HCEC 1CT (cell line): Measurements from ENCODE around the gene IL12A.

Experiments used
- DNase-seq: peaks from one replicate; pipeline ENCODE4 v3.0.0-alpha.2; 2017

The IL12A gene

GRCh38 chr3:159988617-159989271 lies at the start of gene IL12A:
TSS of gene IL12A (plus strand) at chr3:159988835.
- DNase-seq: peak; percentile 77

DNA sequence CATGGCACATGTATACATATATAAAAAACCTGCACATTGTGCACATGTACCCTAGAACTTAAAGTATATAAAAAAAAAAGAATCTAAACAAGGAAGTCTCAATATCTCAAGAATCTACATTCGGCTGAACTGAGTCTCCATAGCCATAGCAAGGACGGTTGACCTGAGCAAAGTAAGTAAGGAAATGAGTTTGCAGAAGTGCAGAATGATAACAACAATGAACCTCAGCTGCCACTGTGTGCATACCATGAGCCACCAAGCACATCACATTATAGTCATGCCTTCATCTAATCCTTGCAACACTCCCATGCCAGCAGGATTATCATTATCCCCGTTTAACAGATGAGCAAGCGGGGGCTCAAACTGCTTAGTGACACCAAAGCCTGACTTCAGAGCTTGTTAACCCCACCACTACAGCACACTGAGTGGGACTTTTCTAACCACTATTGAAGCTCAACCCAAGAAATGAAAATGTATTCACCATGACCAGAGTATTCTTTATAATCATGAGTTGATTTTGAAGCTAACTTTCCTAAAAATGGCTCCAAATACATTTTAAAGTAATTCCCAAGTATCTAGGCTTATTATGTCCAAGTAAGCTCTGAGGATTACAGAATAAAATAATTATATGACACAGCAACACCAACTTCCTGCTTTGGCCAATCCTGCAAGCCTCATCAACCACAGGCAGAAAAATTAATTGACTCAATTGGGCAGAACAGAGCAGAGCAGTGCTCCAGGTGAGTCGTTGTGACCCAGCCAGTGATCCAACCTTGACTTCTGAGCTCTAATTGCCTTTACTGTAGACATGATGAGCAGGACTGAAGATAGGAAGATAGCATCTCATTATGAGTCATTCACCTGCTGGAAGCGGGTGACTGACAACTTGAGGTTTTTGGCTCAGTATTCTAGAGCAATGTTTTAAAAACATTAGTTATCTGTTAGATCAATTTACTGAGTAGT lies 47.3 kb upstream of the IL12A start:
- peak; percentile 33 for DNase-seq

GRCh38 chr3:159944781-159945180 lies 43.9 kb upstream of the IL12A start:
- no peak for DNase-seq

DNA sequence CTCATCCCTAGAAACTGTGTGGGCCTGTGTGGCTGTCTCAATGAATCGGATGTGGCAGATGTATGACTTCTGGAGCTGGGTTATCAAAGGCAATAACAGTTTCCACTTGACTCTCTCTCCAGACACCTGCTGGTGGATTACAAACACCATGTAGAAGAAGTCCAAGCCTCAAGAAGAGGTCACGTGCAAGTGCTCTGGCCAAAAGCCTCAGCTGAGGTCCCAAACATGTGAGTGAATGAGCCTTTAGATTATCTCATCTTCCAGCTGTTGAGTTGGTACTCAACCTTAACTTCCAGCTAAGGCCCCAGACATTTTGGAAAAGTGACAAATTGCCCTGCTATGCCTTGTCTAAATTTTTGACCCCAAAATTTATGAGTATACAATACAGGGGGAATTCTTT lies 42.7 kb upstream of the IL12A start:
- no peak for DNase-seq

GRCh38 chr3:159947220-159947619 lies 41.4 kb upstream of the IL12A start:
- peak; percentile 89 for DNase-seq

DNA sequence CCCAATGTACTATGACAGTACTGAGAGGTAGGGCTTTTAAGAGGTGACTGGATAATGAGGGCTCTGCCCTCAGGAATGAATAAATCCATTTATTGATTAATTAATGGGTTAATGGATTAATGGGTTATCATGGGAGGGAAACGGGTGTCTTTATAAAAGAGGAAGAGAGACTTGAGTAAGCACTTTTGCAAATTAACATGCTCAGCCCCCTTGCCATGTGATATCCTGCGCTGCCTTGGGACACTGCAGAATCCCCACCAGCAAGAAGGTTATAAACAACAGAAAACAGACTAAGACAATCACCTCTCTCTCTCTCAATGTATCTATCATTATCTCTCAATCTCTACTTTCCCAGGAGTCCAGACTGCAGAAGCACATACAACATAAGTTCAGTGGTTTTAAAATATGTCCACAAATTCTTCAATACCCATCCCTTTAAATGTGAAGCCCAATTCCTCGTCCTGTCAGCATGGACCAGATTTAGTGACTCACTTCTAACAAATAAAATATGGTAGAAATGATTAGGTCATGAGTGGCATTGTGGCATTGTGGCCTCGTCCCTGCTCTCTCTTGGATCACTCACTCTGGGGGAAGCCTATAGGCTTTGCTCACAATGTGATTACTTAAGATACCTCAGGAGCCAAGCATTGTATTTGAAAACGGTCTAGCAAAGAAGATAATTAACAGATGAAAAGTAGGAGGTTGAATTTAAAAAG lies 40.0 kb upstream of the IL12A start:
- peak; percentile 66 for DNase-seq

DNA sequence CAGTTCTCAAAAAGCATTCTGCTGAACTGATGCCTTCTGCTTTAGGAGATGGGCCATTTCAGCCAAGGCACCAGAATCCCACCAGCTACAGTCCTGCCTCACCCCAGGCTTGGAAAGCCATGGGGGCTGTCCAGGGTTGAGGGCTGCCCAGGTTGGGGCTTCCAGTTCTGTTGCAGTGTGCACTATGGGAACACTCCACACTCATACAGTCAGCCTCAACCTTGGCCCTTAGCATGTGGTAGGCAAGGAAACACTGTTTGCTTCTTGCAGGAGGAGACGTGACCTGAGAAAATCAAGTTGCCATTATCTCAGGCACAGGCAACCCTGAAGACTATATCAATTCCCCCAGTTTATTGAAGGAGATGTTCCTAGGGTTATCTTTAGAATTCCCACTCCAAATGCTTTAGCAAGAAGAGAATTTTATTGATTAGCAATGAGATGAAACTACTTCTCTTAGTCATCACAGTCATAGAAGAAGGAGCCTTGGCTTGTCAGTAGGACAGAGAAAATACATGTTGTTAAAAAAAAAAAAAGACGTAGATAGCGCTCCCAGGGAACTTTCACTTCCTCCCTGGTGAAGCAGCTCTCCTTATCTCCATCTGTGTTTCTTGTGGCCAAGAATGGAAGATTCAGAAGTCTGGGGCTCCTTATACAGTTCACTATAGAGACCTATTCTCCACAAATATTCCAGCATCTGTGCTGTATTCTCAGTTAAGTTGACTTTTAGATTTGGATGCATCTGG lies 38.3 kb upstream of the IL12A start:
- no peak for DNase-seq

DNA sequence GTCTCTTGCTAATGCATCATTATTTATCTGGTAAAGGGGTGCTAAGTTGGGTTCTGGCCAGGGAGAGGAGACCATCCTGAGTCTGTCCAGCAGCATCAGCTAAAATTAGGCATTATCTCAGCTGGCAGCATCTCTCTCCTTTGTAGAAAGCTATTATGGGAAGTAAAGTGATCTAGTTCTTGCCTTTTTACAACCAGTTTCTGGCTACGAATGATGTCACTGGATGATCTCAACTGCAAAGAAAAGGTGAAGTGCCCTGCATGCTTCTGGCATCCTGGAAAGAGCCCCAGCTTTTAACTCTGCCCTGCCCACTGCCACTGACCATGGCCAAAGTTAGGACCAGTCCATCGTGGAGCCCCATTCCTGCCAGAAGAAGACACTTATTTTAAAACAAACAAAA lies 37.1 kb upstream of the IL12A start:
- no peak for DNase-seq

GRCh38 chr3:159953325-159954085 lies 35.1 kb upstream of the IL12A start:
- DNase-seq: no peak

- DNase-seq: no peak
These were observed 28.2 kb upstream of the IL12A start for GRCh38 chr3:159960188-159961148.

DNA sequence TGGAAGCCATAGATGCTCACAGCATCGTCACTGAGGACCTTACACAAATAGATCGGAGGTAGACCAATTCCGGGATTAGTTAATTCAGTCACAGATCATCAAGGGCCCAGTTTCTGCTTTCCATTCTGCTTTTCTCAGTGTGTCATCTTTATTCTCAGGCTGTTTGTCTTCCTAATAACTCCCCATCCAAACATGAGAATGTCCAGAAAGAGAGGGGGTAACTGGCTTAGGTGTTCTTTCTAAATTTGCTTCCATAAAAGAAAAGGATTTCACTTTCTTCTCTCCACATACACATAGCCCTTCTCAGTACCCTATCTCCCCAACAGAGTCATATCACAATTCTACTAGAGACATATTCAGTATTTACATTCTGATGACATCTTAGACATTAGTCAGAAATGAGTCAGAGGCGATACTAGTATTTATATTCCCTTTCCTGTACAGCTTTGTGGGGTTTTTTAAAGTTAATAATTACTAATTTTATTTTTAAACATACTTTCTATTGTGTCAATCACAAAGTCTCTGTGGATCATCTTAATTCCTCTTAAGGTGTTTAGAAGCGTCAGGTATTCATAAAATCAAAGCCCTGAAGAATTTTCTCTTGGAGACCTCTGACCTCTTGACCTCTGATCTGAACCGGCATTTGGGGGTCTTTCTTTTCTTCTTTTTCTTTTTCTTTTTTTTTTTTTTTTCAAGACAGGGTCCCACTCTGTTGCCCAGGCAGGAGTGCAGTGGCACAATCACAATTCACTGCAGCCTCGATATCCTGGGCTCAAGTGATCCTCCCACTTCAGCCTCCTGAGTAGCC lies 24.3 kb upstream of the IL12A start:
- peak; percentile 92 for DNase-seq

GRCh38 chr3:159971311-159971710 lies 17.3 kb upstream of the IL12A start:
- no peak for DNase-seq

DNA sequence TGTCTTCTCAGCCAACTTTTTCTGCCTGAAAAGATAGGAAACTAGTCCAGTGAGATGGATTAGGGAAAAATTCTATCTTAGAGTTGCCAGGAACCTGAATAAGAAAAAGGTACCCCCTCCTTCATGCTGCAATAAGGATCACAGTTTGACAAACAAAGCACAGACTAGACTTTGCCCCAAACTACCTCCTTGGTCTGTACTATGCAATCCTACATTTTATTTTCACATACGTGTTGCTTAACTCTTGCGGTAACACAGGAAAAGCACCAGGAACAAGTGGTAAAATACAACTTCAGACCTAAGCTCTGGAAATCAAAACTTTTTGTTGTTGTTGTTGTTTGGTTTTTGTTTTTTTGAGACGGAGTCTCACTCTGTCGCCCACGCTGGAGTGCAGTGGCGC lies 11.3 kb upstream of the IL12A start:
- DNase-seq: no peak

DNA sequence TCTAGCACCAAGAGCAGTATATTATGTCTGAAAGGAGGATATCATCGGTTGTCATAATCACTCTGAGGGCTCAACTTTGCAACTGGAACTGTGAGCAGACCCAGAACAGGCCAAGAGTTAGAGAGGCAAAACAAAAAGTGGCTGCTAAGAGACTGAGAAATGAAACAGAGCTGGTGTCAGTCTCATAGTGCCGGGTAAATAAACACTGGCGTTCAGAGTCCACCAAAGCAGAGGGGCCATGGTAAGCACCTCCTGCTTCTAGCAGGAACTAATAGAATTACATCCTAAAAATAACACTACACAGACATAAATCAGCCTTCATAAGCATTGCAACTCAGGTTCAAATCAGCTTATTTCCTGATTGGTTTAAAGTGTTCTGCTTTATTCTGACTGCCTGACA lies 10.3 kb upstream of the IL12A start:
- DNase-seq: no peak

DNA sequence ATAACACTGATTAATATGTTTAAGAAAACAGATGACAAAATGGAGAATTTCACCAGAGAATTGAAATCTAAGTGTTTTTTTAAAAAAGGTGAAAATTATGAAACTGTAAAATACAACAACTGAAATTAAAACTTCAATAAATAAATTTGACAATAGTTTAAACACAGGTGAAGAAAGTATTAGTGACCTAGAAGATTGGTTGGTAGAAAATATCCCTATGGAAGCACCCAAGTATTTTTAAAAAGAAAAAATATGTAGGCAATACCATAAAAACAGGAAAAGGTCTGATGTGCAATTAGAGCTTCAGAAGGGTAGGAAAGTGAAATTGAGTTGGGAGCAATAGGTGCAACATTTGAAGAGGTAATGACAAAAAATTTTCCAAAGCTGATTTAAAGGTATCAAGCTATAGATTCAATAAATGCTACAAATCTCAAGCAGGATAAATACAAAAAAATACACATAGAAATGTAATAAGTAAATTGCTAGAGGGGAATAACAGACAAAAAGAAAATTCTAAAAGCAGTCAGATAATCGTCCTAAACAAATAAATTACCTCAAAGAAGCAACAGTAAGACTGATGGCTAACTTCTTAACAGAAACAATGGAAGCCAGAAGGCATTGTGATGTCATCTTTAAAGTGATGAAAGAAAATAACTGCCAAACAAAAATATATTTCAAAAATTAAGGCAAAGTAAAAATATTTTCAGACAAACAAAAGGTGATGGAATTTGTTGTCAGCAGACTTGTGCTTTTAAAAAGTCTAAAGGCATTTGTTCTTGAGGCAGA lies 9.5 kb upstream of the IL12A start:
- no peak for DNase-seq

DNA sequence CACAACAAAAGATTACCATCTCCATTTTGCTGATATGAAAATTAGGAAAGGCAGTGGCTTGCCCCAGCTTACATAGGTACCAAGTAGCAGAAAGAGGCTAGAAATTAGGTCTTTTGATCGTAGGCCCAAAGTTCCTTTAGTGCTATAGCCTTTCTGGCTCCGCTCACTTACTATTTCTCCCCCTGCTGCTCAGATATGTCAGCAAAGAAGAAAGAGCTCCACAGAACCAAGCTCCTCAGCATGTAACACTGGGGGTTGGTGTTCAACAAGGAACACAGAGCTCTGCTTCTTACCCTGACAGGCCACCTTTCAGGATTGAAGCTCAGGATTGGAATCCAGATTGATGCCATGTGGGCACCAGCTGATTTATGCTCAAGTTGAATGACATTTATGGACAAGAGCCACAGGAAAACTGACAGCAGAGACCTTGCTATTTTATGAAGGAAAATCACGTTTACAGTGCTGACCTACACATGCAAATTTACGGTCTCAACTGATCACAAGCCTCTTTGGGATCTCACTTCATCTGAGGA lies 6.1 kb upstream of the IL12A start:
- DNase-seq: no peak

- DNase-seq: peak; percentile 67
These were observed 1.3 kb upstream of the IL12A start for GRCh38 chr3:159987291-159987711.

DNA sequence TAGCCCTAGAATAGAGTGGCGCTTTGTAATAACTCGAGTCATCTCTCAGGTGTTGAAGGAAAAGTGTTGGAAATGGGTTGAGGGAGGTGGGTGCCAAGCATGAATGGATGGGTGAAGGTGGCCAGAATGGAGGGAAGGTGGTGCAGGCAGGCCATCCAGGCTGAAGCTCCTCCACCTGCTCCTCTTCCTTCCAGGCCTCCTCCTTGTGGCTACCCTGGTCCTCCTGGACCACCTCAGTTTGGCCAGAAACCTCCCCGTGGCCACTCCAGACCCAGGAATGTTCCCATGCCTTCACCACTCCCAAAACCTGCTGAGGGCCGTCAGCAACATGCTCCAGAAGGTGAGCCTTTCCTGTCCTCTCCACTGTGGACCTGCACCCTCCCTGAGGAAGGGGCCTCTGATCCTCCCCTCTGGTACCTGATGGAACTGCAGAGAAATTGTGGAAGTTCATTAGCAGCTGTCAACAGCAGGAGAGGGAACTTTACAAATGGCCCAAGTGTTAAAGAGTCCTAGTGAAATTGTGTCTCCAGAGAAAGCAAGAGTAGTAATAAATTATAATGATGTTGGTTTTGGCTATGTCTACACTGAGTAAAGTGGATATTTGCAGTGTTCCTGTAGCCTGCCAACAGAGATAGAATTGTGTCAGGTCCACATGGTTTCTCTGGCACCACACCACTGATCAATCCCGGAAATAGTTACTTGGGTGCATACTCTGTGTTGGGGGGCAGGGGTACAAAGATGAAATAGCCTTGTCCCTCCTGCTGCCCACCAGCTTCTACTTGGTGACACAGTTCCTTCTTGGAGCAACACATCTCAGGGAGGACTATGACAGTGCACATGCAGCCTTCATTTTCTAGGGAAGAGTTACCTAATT lies 1.6 kb downstream of the IL12A start:
- no peak for DNase-seq
